Coronary artery (tissue), 2 donors: ENCODE measurements around the gene FNDC1.

Experiments used
- DNase-seq: peaks from one replicate; pipeline ENCODE4 v3.0.0-alpha.2; 2017; ENCODE audit warnings: low spot score
- H3K27ac ChIP-seq, 2 donors: fragments of 200-600 bp; sonication (generic); one replicate each; pipeline ENCODE4 v1.5.1; 2016 to 2019
- H3K4me3 ChIP-seq: fragments of 200-600 bp; sonication (generic); 2 replicates; pipeline ENCODE4 v1.5.1; 2016; ENCODE audit warnings: mild to moderate bottlenecking, moderate library complexity
- TF ChIP-seq, protein P1 (sequence below): fragments of 200-600 bp; sonication (generic); IDR thresholded peaks from one replicate; pipeline ENCODE4 v1.5.1; 2019; ENCODE audit warnings: antibody characterized with exemption

FNDC1 gene

GRCh38 chr6:159217595-159218275, 48.5 kb downstream of the FNDC1 start:
- TF ChIP-seq, protein P1, sequence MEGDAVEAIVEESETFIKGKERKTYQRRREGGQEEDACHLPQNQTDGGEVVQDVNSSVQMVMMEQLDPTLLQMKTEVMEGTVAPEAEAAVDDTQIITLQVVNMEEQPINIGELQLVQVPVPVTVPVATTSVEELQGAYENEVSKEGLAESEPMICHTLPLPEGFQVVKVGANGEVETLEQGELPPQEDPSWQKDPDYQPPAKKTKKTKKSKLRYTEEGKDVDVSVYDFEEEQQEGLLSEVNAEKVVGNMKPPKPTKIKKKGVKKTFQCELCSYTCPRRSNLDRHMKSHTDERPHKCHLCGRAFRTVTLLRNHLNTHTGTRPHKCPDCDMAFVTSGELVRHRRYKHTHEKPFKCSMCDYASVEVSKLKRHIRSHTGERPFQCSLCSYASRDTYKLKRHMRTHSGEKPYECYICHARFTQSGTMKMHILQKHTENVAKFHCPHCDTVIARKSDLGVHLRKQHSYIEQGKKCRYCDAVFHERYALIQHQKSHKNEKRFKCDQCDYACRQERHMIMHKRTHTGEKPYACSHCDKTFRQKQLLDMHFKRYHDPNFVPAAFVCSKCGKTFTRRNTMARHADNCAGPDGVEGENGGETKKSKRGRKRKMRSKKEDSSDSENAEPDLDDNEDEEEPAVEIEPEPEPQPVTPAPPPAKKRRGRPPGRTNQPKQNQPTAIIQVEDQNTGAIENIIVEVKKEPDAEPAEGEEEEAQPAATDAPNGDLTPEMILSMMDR: no peak
- no peak overlapping the region for H3K27ac ChIP-seq
- no peak overlapping the region for H3K4me3 ChIP-seq
- no peak for DNase-seq

- Histone ChIP-seq H3K27ac (no peak overlapping the region), H3K4me3 (no peak overlapping the region)
- TF ChIP-seq, protein P1: no peak
- DNase-seq: no peak
These were observed 50.9 kb downstream of the FNDC1 start for GRCh38 chr6:159220093-159220492.

DNA sequence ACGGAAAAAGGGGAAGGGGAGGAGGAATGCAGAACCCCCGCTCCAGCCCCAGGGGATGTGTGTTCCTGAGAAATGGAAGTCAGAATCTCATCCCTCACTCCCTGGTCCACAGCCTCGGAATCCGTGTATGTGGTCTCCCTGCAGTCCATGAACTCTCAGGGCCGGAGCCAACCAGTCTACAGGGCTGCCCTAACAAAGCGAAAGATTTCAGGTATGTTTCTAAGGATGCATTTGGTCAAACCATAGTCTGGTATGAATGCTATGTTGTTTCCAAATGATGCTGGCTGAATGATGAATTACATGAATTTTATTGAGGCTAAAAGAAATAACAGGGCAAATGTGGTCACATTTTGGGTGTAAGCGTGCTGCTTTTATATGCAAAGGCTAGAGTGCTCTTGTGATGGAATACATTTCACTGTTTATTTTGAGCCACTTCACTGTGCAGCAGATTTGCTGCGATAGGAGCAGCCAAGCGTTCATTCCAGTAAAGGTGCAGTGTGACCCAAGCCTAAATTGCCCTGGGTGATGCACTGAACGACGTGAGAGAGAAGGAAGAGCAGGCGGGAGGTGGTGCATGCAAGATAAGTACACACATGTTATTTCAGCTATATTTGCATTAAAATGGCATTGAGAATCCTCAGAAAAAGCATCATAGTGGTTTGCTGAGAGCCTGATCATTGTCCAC, 52.4 kb downstream of the FNDC1 start:
- DNase-seq: no peak
- Histone ChIP-seq H3K4me3 (no peak overlapping the region), H3K27ac (no peak overlapping the region)
- TF ChIP-seq, protein P1: no peak

GRCh38 chr6:159224452-159224851, 55.3 kb downstream of the FNDC1 start:
- Histone ChIP-seq H3K27ac (no peak overlapping the region), H3K4me3 (no peak overlapping the region)
- no peak for DNase-seq
- TF ChIP-seq, protein P1: no peak

GRCh38 chr6:159229651-159230051, 60.5 kb downstream of the FNDC1 start:
- Histone ChIP-seq H3K4me3 (no peak overlapping the region), H3K27ac (no peak overlapping the region)
- DNase-seq: no peak
- TF ChIP-seq, protein P1: no peak

- H3K4me3 ChIP-seq: no peak overlapping the region
- no peak for DNase-seq
- TF ChIP-seq, protein P1: no peak
- no peak overlapping the region for H3K27ac ChIP-seq
These were observed 63.0 kb downstream of the FNDC1 start for GRCh38 chr6:159232106-159232645.

- no peak for DNase-seq
- no peak overlapping the region for H3K27ac ChIP-seq
- TF ChIP-seq, protein P1: no peak
- no peak overlapping the region for H3K4me3 ChIP-seq
These were observed 63.6 kb downstream of the FNDC1 start for GRCh38 chr6:159232751-159233150.
